ENCODE results near the gene PHLDB3.
"Not testable (repeated sequence)": the region's sequence is repeated elsewhere in the genome, so short reads cannot be mapped to it uniquely, and the experiment has no call there.

PHLDB3 gene

DNA sequence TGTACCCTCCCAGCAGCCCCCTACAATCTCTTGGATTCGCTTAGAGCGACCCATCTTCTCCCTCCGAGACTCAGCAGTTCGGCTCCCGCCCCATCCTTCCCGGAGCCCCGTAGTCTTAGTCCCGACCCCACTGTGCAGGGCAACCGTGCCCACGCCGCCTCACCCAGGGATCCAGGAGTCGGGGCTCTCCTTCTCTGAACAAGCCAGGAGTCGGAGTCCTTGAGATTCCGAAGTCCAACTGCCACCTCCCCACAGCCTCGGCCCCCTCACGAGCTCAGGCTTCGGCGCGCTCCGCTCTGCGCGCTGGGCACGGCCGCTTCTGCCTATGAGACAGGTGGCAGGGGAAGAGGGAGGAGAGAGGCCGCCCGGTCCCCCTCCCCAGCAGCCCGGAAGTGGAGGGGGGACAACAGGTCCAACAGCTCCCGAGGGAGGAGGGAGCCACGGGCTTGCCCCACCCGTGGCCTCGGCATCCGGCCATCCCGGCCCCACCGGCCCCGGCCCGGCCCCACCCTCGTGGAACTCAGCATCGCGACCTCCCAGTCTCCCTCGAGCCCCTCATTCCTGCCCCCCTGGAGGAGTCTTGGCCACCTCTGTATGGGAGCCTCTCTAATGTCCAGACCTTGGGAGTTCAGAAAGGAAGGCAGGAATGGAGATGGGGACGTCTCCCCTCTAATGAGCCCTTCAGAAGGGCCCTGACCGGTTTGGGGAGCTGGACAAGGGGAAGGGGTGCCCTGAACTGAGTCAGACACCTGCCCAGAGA, at the start of gene PHLDB3:
Gene PHLDB3 (minus strand): TSS at position 321 of the 760 bp plus-strand sequence. CDS start 628 bp downstream, outside the sequence.
- peak in 1 of 2 donors; percentile 41 for DNase-seq (ENCODE audit: low read depth in 2 of 2)

DNA sequence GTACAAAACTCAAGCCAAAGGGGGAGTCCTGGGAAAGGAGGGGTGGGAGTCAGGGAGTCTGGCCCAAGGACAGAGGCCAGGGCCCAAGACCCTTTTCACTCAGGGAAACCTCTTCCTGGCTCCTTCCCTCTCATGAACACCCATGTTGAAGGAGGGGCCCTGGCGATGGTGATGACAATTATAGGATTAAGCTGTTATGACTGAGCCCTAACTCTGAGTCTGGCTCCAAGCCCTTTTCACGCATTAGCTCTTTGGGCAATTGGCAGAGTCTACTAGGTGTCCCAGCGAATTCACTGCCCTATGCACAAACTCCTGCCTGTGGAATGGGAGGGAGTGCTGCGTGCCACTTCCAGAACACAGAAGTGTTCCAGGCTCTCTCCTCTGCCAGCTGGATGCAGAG, 49.1 kb upstream of the PHLDB3 start:
- DNase-seq (ENCODE audit: low read depth in 2 of 2), result no peak

DNA sequence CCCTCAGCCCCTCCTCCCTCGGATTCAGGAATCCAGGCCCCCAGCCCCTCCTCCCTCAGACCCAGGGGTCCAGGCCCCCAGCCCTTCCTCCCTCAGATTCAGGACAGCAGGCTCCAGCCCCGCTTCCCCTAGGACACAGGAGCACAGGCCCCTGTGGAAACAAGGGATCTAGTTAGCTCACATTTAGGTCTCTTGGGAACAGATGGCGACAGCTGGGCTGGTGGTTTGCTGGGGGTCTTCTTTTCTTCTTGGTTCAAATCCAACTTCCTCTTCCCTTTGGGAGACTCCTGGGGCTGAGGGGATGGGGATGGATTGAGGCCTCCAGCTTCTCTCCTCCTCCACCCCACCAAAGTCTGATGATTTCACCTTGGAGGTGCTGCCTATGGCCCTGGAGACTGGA, 48.1 kb upstream of the PHLDB3 start:
- no peak for DNase-seq (ENCODE audit: low read depth in 2 of 2)

DNA sequence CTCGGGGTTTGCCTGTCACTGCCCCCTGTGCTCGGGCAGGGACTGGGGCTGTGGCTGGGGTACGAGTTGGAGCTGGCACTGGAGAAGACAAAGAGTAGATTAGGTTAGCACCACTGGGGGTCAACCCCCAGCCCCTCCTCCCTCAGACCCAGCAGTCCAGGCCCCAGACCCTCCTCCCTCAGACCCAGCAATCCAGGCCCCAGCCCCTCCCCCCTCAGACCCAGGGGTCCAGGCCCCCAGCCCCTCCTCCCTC, 47.6 kb upstream of the PHLDB3 start:
- DNase-seq (ENCODE audit: low read depth in 2 of 2), result no peak

DNA sequence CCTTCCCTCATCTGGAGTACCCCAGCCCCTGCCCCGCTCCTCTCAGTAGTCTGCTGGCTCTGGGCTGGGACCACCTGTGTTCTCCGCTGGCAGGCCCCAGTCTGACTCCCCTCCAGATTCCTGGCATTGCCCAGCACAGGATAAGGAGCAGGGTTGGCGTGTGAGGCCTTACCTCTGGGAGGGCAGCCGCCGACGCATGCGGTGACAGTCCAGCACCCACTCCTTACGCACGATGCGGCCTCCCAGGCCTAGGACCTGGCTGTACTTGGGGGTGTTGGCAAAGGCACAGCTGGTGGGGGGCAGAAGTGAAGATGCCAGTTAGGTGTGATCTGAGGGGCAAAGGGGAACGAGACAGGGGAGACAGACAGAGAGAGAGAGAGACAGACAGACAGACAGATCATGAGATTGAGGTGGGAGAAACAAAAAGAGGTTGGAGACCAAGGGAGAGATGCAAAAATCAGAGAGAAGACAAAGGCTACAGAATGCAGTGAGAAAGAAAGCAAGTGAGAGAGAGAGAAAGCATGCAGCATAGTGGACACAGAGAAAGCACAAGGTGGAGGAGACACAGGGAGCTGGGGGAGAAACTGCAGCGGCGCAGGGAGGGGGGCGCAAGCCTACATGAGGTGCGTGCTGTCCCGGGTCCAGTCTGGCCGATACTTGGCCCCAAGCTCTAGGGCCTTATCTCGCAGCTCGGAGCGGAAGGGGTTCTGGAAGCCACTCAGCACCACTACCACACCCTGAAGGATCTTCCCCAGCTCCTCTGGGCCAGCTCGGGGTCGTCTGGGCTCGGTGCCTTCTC, 47.1 kb upstream of the PHLDB3 start:
- no peak for DNase-seq (ENCODE audit: low read depth in 2 of 2)

DNA sequence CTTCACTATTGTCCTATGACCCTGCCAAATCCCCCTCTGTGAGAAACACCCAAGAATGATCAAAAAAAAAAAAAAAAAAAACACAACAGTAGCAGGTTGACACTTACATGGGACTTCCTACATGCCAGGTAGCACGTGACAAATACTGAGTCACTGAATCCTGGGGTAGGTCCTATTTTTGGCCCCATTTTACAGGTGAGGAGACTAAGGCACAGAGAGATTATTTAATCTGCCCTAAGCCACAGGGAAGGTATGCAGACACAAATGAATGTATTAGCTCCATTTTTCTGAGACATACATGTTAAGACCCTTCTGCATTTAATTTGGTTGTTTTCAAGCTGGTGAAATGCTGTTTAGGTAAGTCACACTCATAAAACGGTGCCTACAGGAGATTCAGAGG, 44.2 kb upstream of the PHLDB3 start:
- no peak for DNase-seq (ENCODE audit: low read depth in 2 of 2)

DNA sequence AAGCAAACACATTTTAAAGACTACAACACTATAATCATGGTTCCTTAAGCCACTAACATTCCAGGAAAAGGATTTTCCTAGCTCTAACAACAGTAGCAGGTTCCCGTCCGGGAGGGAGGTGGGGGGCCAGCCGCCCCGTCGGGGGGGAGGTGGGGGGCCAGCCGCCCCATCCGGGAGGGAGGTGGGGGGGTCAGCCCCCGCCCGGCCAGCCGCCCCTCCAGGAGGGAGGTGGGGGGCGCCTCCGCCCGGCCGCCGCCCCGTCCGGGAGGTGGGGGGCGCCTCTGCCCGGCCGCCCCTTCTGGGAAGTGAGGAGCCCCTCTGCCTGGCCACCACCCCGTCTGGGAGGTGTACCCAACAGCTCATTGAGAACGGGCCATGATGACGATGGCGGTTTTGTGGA, 43.4 kb upstream of the PHLDB3 start:
- DNase-seq (ENCODE audit: low read depth in 2 of 2), result not testable (repeated sequence)

DNA sequence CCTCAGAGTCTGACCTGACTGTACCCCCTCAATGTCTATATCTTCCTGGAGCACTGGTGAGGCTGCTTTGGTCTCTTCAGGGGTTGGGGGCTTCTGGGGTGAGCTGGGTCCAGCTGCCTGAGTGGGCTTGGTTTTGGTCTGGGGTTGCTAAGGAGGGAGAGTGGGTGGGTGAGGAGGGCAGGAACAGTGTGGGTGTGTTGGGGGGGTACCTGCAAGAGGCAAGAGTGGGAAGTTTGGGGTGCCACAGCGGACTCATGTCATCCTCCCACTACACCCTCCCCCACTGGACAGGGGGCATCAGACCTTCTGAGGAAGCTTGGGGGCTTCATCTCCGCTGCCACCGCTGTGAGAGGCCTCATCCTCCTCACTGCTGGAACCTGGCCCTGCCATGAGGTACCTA, 42.0 kb upstream of the PHLDB3 start:
- no peak for DNase-seq (ENCODE audit: low read depth in 2 of 2)

DNA sequence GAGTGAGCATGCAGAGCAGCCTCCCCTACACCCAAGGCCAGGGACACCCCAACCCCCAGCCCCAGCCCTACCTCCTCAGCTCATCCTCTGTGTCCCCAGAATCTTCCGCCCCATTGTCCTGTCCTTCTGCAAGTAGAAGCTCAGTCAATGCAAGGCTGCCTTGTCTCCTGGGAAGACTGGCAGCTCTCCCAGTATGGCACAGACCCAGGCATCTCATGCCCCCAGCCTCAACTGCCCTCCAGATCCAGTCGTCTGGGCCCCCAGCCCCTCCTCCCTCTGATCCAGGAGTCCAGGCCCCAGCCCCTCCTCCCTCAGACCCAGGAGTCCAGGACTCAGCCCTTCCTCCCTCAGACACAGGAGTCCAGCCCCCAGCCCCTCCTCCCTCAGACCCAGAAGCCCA, 41.4 kb upstream of the PHLDB3 start:
- no peak for DNase-seq (ENCODE audit: low read depth in 2 of 2)

DNA sequence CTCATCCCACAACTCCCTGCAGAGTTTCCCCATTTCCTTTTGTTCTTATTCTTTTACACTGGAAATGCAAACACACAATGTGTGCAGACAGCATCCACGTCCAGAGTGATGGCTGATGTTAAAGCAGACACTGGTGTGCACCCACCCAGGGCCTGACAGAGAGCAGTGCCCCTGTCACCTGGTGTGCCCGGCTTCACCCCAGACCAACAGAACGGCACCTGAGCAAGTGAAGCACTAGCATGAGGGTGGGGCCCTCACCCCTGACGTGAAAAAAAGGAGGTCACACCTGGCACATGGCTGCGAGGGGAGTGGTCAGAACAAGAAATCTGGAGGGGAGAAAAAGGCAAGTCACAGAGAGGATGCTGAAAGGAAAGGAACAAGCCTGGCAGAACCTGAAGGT, 40.7 kb upstream of the PHLDB3 start:
- no peak for DNase-seq (ENCODE audit: low read depth in 2 of 2)

DNA sequence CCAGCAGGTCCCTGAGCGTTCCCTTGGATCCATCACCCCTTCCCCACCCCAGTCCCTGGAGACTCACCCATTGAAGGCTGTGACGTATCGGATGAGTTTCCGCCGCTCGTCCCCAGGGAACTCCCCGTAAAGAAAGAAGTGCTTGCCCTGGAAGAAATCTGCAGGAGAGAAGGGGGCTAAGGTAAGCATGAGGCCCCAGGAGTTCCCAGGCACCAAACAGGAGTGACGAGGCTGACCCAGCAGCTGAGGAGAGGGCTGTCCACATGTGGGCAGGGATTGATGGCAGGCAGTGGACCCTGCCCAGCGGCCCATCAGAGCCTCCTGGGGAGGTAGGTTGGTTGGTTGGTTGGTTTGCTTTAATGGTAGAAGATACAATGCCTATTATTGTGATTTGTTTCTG, 39.5 kb upstream of the PHLDB3 start:
- DNase-seq (ENCODE audit: low read depth in 2 of 2), result no peak

DNA sequence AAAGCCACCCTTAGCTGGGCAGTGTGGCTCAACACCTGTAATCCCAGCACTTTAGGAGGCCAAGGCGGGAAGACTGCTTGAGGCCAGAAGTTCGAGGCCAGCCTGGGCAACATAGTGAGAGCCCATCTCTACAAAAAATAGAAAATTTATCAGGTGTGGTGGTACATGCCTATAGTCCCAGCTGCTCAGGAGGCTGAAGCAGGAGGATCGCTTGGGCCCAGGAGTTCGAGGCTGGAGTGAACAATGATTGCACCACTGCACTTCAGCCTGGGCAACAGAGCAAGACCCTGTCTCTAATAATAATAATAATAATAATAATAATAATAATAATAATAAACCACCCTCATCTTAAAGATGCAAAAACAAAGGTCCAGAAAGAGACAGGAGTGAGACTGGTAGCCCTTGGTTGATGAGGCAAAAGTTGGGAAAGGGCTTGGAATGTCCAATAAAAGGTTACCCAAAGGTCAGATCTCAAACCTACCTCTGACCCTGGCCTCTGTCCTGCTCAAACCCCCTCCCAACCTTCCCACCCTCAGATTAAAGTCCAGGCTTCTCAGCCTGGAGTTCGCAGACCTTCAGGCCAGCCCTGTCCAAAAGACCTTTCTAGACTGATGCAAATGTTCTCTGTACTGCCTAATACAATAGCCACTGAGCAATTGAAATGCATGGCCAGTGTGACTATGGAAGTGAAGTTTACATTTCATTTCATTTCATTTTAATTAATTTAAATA, 37.5 kb upstream of the PHLDB3 start:
- DNase-seq (ENCODE audit: low read depth in 2 of 2), result no peak

DNA sequence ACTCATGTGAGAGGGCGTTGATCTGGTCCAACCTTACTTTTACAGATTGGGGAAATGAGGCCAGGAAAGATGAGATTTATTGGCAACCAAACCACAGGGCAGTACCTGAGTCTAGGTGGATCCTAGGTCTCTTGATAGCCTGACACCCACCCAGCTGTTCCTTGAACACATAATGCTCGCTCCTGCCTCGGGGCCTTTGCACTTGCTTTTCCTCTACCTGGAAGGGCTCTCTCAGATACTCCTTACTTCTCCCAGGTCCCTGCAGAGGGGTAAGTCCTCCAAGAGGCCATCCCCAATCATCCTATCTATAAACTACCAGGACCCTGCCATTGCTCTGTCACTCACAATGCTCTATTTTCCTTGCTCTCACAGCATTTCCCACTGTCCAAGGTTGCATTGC, 35.8 kb upstream of the PHLDB3 start:
- no peak for DNase-seq (ENCODE audit: low read depth in 2 of 2)

DNA sequence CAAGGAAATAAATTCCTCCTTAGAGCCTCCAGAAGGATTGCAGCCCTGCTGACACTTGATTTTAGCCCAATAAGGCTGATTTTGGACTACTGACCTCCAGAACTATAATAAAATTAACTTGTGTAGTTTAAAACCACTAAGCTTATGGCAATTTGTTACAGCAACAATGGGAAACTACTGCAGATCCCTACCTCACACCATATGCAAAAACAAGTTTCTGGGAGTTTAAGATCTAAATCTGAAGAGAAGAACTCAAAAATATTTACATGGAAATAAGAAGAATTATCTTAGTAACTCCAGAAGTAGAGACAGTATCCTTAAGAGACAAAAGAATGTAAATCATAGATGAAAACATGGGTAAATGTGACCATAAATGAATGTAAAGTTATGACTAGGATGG, 34.4 kb upstream of the PHLDB3 start:
- DNase-seq (ENCODE audit: low read depth in 2 of 2), result no peak

DNA sequence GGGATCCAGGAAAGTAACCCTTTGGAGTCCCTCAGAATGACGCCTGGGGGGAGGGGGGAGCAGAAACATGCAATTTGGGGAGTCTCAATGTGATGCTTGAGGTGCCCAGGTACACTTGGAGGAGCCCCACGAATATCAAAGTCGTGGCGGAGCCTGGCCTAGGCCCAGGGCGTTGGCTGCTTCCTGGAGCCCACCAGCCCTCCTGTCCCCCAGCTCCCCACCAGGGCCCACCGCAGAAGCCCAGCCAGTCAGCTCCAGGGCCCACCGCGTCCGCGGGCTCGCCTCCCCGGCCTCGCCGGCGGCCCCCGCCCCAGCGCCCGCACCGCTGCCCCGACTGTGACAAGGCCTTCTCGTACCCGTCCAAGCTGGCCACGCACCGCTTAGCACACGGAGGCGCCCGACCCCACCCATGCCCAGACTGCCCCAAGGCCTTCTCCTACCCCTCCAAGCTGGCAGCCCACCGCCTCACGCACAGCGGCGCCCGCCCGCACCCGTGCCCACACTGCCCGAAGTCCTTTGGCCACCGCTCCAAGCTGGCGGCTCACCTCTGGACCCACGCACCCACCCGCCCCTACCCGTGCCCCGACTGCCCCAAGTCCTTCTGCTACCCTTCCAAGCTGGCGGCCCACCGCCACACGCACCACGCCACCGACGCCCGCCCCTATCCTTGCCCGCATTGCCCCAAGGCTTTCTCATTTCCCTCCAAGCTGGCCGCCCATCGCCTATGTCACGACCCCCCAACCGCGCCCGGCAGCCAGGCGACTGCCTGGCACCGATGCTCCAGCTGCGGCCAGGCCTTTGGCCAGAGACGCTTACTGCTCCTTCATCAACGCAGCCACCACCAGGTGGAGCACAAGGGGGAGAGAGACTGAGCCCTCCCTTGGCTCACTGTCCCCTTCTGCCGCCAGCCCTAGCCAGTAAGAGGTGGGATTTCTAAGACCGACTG, 30.5 kb upstream of the PHLDB3 start:
- DNase-seq (ENCODE audit: low read depth in 2 of 2), result no peak

DNA sequence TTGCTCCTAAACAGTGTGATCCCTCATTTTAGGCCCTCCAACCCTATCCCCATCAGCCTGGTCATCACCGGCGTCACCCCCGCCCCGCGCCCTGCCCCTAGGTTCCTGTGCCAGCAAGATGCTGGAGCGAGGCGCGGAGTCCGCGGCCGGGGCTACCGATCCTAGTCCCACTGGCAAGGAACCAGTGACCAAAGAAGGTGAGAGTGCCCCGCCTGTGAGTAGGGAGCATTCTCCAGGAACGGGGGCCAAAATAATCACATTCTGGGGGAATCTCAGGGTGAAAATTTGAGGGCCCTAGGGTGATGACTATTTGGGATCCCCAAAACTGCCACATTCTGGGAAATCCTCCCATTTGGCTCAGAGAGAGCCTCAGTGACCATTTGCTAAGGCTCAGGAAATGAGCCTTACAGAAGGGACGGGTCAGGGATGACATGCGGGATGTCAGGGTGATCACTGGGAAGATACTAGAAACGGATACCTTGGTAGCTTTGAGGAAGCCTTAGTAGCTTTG, 29.8 kb upstream of the PHLDB3 start:
- no peak for DNase-seq (ENCODE audit: low read depth in 2 of 2)

DNA sequence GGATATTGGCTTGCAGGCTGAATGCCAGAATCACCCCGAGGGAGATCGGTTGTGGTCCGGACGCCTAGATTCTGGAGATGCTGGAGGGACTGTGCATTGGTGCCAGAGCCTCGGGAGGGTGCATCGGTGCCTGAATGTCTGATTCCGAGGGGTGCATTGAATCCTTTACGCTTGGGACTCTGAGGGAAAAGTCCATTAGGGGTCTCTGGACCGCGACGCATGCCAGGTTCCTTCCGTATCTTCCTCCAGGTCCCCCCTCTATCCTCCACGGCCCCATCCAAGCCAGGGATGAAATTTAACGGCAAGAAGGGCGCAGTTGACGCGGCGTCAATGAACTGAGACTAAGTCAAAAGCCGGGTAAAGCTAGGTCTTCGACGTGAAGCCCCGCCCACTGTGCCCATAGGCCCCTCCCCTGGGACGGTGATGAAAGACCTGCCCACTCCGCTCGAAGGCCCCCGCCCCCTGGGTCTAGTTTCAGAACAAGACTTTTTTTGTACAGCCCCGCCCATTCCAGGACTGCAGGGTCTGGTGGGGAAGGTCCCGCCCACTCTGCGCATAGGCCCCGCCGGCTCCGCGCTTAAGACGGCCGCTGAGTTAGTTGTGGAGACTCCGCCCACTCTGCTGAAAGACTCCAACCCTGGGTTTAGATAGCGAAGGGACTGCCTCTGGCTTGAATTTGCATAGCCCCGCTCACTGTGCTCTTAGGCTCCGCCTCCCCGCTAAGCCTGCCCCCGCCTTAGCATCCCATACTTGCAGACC, 29.2 kb upstream of the PHLDB3 start:
- DNase-seq (ENCODE audit: low read depth in 2 of 2), result peak; percentile 98

DNA sequence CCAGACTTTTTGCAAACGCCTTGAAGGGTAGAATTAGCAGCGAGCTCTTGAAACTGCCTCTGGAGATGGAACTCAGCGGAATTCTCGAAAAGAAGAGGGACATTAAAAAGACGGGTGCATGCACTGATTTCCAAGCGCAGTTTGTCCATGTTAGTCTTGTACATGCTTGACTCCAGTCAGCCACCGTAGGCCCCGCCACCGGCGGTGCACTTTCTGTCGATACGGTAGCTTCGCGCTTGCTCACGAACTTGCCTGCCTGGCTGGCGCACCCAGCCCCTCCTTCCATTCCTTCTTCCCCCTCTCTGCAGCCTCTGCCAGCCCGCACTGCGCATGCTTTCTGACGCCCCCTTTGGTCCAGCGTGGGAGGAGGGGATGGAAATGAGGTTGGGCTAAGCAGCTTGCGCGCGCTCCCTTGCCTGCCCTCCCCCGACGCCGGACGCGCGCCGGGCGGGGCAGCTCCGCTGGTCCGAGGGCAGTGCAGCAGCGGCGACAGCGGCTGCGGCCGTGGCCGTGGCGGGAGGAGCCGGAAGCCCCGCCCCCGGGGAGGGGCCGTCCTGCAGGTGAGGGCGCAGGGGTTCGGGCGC, 28.5 kb upstream of the PHLDB3 start, which contains the start of gene ZNF575:
Gene ZNF575 (plus strand): TSS at position 227 of the 584 bp plus-strand sequence. CDS start 1,235 bp downstream, outside the sequence.
- peak; percentile 86 to 89 for DNase-seq (ENCODE audit: low read depth in 2 of 2)

DNA sequence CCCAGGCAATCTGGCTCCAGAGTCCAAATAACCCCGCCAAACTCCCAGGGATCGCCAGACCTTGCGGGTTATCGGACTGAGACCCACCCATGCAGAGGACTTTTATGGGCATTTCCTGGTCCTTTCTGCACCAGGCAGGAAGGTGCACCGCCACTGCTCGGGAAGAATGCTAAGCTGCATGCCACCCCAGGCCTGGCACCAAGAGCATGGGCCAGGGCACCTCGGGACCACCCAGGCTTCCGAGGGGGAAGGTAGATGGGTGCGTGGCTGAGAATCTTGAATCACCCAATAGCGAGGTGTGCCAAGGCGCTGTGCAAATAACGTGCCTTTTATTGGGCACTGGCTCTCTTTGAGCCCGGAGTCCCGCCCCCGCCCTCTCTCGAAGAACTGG, 28.0 kb upstream of the PHLDB3 start:
- DNase-seq (ENCODE audit: low read depth in 2 of 2), result no peak
